ENCODE measurements around the gene PACRG. TPM values are rescaled to one million over a fixed set of nuclear protein-coding genes. Genes with fewer than 3 reads are reported as not detected.

The PACRG gene
- polyA plus RNA-seq, 1 donor from 2014 or later, result 16.6 TPM

DNA sequence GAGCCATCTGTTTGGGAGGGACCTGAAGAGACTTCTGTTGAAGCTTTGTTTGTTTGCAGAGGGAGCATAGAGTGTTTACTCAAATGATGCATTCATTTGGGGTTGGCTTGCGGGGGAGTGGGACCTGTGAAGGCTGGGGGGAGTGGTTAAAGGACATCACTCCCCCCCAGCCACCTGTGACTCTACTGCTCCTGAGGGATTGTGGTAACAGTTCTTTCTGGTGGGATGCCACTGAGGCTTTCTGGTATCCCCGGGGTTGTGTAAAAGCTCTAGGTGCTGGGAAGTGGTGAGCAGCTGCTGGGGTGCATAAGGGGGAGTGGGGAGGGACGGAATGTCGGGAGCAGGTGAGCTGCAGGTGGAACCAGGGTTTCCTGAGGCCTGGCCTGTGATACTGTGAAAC, 447.5 kb downstream of the PACRG start:
- Histone ChIP-seq H2AFZ (ENCODE audit: low read depth, low read length) (no peak overlapping the region), H4K20me1 (ENCODE audit: insufficient read depth) (no peaks in the 10 kb centered on the region), H3K9me3 (ENCODE audit: low read length) (no peaks in the 10 kb centered on the region), H3K4me2 (ENCODE audit: low read length) (no peak overlapping the region), H3K4me3 (ENCODE audit: low read length) (no peak overlapping the region), H3K27me3 (ENCODE audit: insufficient read depth, low read depth, low read length) (no peaks in the 10 kb centered on the region), H3K9ac (ENCODE audit: low read length) (no peak overlapping the region), H3F3A (ENCODE audit: insufficient read depth, low read length, poor library complexity, severe bottlenecking) (no peaks in the 10 kb centered on the region), H3K79me2 (replicated peaks; ENCODE audit: insufficient read depth, low read length) (no peaks in the 10 kb centered on the region), H3K36me3 (ENCODE audit: insufficient read depth, low read length) (no peaks in the 10 kb centered on the region), H3K9me2 (ENCODE audit: insufficient read depth, low read length) (no peaks in the 10 kb centered on the region), H3K27ac (ENCODE audit: low read length) (no peak overlapping the region)
- TF ChIP-seq, protein P1, sequence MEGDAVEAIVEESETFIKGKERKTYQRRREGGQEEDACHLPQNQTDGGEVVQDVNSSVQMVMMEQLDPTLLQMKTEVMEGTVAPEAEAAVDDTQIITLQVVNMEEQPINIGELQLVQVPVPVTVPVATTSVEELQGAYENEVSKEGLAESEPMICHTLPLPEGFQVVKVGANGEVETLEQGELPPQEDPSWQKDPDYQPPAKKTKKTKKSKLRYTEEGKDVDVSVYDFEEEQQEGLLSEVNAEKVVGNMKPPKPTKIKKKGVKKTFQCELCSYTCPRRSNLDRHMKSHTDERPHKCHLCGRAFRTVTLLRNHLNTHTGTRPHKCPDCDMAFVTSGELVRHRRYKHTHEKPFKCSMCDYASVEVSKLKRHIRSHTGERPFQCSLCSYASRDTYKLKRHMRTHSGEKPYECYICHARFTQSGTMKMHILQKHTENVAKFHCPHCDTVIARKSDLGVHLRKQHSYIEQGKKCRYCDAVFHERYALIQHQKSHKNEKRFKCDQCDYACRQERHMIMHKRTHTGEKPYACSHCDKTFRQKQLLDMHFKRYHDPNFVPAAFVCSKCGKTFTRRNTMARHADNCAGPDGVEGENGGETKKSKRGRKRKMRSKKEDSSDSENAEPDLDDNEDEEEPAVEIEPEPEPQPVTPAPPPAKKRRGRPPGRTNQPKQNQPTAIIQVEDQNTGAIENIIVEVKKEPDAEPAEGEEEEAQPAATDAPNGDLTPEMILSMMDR (IDR thresholded peaks at IDR 0.05; ENCODE audit: poor library complexity, severe bottlenecking), result no peak
- TF ChIP-seq TAF1 (IDR thresholded peaks at IDR 0.05; ENCODE audit: low read depth) (no peak), MXI1 (conservative IDR thresholded peaks at IDR 0.05; ENCODE audit: poor library complexity, severe bottlenecking) (no peak), RAD21 (conservative IDR thresholded peaks at IDR 0.05) (no peak), EZH2 (IDR thresholded peaks at IDR 0.05; ENCODE audit: borderline replicate concordance, insufficient read depth, low read length, poor library complexity, severe bottlenecking) (no peak), SMC3 (conservative IDR thresholded peaks at IDR 0.05; ENCODE audit: poor library complexity) (no peak), EP300 (conservative IDR thresholded peaks at IDR 0.05; ENCODE audit: poor library complexity, severe bottlenecking) (no peak)
- TF ChIP-seq, protein P2, sequence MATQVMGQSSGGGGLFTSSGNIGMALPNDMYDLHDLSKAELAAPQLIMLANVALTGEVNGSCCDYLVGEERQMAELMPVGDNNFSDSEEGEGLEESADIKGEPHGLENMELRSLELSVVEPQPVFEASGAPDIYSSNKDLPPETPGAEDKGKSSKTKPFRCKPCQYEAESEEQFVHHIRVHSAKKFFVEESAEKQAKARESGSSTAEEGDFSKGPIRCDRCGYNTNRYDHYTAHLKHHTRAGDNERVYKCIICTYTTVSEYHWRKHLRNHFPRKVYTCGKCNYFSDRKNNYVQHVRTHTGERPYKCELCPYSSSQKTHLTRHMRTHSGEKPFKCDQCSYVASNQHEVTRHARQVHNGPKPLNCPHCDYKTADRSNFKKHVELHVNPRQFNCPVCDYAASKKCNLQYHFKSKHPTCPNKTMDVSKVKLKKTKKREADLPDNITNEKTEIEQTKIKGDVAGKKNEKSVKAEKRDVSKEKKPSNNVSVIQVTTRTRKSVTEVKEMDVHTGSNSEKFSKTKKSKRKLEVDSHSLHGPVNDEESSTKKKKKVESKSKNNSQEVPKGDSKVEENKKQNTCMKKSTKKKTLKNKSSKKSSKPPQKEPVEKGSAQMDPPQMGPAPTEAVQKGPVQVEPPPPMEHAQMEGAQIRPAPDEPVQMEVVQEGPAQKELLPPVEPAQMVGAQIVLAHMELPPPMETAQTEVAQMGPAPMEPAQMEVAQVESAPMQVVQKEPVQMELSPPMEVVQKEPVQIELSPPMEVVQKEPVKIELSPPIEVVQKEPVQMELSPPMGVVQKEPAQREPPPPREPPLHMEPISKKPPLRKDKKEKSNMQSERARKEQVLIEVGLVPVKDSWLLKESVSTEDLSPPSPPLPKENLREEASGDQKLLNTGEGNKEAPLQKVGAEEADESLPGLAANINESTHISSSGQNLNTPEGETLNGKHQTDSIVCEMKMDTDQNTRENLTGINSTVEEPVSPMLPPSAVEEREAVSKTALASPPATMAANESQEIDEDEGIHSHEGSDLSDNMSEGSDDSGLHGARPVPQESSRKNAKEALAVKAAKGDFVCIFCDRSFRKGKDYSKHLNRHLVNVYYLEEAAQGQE (IDR thresholded peaks at IDR 0.05; ENCODE audit: borderline replicate concordance), result no peak

DNA sequence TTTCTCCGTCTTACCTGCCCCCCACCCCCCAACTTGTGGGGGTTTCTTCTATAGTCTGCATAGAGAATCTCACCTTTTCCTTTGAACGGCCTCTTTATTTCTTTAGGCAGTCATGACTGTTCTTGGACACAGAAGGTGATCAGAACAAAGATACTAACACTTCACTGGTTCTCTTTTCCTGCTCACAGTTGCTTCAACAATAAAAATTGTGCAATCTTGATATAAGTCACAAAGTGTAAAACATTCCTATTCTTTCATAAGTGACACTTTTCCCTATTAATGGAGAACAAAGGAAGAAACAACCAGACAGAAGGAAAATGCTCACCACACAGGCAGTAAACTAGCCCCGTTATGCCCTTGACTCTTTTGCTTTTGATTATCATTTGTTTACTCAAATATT, 448.3 kb downstream of the PACRG start:
- H3K36me3 ChIP-seq (ENCODE audit: insufficient read depth, low read length), result no peaks in the 10 kb centered on the region
- no peak overlapping the region for H3K4me3 ChIP-seq (ENCODE audit: low read length)
- no peaks in the 10 kb centered on the region for H3K9me3 ChIP-seq (ENCODE audit: low read length)
- H3K9me2 ChIP-seq (ENCODE audit: insufficient read depth, low read length), result no peaks in the 10 kb centered on the region
- H3K4me2 ChIP-seq (ENCODE audit: low read length), result no peak overlapping the region
- no peaks in the 10 kb centered on the region for H4K20me1 ChIP-seq (ENCODE audit: insufficient read depth)
- TF ChIP-seq, protein P1 (IDR thresholded peaks at IDR 0.05; ENCODE audit: poor library complexity, severe bottlenecking), result no peak
- TF ChIP-seq EZH2 (IDR thresholded peaks at IDR 0.05; ENCODE audit: borderline replicate concordance, insufficient read depth, low read length, poor library complexity, severe bottlenecking) (no peak), TAF1 (IDR thresholded peaks at IDR 0.05; ENCODE audit: low read depth) (no peak), MXI1 (conservative IDR thresholded peaks at IDR 0.05; ENCODE audit: poor library complexity, severe bottlenecking) (no peak), EP300 (conservative IDR thresholded peaks at IDR 0.05; ENCODE audit: poor library complexity, severe bottlenecking) (no peak), RAD21 (conservative IDR thresholded peaks at IDR 0.05) (no peak), POLR2AphosphoS5 (IDR thresholded peaks at IDR 0.05) (no peak), SMC3 (conservative IDR thresholded peaks at IDR 0.05; ENCODE audit: poor library complexity) (no peak)
- TF ChIP-seq, protein P2 (IDR thresholded peaks at IDR 0.05; ENCODE audit: borderline replicate concordance), result no peak
- H3K27ac ChIP-seq (ENCODE audit: low read length), result no peak overlapping the region
- H3K27me3 ChIP-seq (ENCODE audit: insufficient read depth, low read depth, low read length), result no peaks in the 10 kb centered on the region
- H3K79me2 ChIP-seq (replicated peaks; ENCODE audit: insufficient read depth, low read length), result no peaks in the 10 kb centered on the region
- no peaks in the 10 kb centered on the region for H3F3A ChIP-seq (ENCODE audit: insufficient read depth, low read length, poor library complexity, severe bottlenecking)
- no peak overlapping the region for H2AFZ ChIP-seq (ENCODE audit: low read depth, low read length)
- no peak overlapping the region for H3K9ac ChIP-seq (ENCODE audit: low read length)

Data from neural cell (in vitro differentiated cells).